ENCODE measurements around the gene TMEM37. TPM values are rescaled to one million over a fixed set of nuclear protein-coding genes. Genes with fewer than 3 reads are reported as not detected.
A peak's percentile ranks its signal among the peaks of the same experiment; 100 is the strongest.

Gene TMEM37
- total and polyA plus RNA-seq, 9 of the 15 experiments (the other 6 are each of a cell fraction or from before 2014, with no cell fraction given) = 0.03 to 0.64 (median 0.31) TPM; not detected in 1

- no peak overlapping the region for H2AFZ ChIP-seq (ENCODE audit: low read depth, low read length)
- H4K20me1 ChIP-seq (replicated peaks; ENCODE audit: control insufficient read depth, insufficient read depth, low read length) = no peaks in the 10 kb centered on the region
- no TSS peak for BruUV-seq (replicated peaks)
- no peaks in the 10 kb centered on the region for H3K36me3 ChIP-seq (ENCODE audit: control insufficient read depth, insufficient read depth, low read length)
- H3K9me1 ChIP-seq (ENCODE audit: control insufficient read depth, insufficient read depth, low read length) = no peaks in the 10 kb centered on the region
- DNase-seq (ENCODE audit: extremely low read depth in 1 of 4, low spot score in 3 of 4) = peak; percentile 71 to 78 (median 74)
- 22% methylated on average over 7 of the region's 7 CpGs for WGBS (ENCODE audit: insufficient coverage, low coverage, missing lambda C conversion rate)
- no peak overlapping the region for H3K27ac ChIP-seq (ENCODE audit: extremely low read depth, low read depth, low read length)
- no peak overlapping the region for H3K4me3 ChIP-seq
- peaks cover 0 to 27% of the 10 kb centered on the region in 2 experiments; a peak in 2 of 5 replicates for H3K27me3 ChIP-seq (ENCODE audit: control insufficient read depth in 2 of 2, insufficient read depth in 2 of 2, low read length in 2 of 2)
- intact Hi-C loops (cut with micrococcal nuclease) = loop anchor here (1.0 to 2.0 kb wide), 3 partner anchors 69 to 253 kb away; no protein-coding TSS in a partner anchor
- POLR2A ChIA-PET = no interaction called here
- H3K4me2 ChIP-seq (ENCODE audit: insufficient read depth, low read length) = no peak overlapping the region
- no peak overlapping the region for H3K9ac ChIP-seq (ENCODE audit: insufficient read depth in 1 of 2, low read depth in 2 of 2, low read length in 2 of 2)
- peak; percentile 93 for FAIRE-seq
- no peaks in the 10 kb centered on the region; a peak in 1 of 5 replicates for H3K4me1 ChIP-seq (replicated peaks in 1 of 2; ENCODE audit: control insufficient read depth in 2 of 2, insufficient read depth in 2 of 2, low read length in 2 of 2)
- H3K9me3 ChIP-seq (replicated peaks; ENCODE audit: control insufficient read depth, insufficient read depth, low read depth, low read length) = no peaks in the 10 kb centered on the region
- ATAC-seq = peak; percentile 89
- CTCF ChIA-PET (ENCODE audit: low intra/inter-chr PET ratio) = interaction anchor here (0.7 to 5.6 kb wide), 4 partner anchors 68 to 252 kb away, joined by 3 to 56 read pairs (median 12); no protein-coding TSS in a partner anchor
- no peaks in the 10 kb centered on the region for H3K79me2 ChIP-seq (ENCODE audit: control insufficient read depth, insufficient read depth, low read length)
- in situ Hi-C loops (cut with MboI) = loop anchor here (10.0 kb wide), 1 partner anchor 257 kb away; no protein-coding TSS in a partner anchor
- TF ChIP-seq CTBP1 (IDR thresholded peaks at IDR 0.05; ENCODE audit: borderline replicate concordance) (no peak), MAZ (CRISPR knock-in tag; conservative IDR thresholded peaks at IDR 0.05 in 1 of 2, IDR thresholded peaks at IDR 0.05 in 1 of 2) (0 out of 4 replicates have a peak, but pooled peaks of 1 of the 2 experiments have one; percentile 41), SMC3 (conservative IDR thresholded peaks at IDR 0.05; ENCODE audit: insufficient read depth, low read depth, low read length) (peak; percentile 88), DEAF1 (CRISPR knock-in tag; IDR thresholded peaks at IDR 0.05) (peak; percentile 92), REST (IDR thresholded peaks at IDR 0.05; ENCODE audit: borderline replicate concordance) (peak; percentile 91), REST (CRISPR knock-in tag; IDR thresholded peaks at IDR 0.05; ENCODE audit: low read depth) (no peak), TEAD1 (CRISPR knock-in tag; IDR thresholded peaks at IDR 0.05) (0 out of 4 replicates have a peak, but pooled peaks of 1 of the 2 experiments have one; percentile 57), MEIS2 (IDR thresholded peaks at IDR 0.05; ENCODE audit: partially characterized antibody) (peak; percentile 40)
Observed at GRCh38 chr2:119407430-119408220, 24.0 kb upstream of the TMEM37 start.

Data from K562 (cell line).